H1 (cell line): Measurements from ENCODE around the gene CISTR. TPM values are rescaled to one million over a fixed set of nuclear protein-coding genes. Genes with fewer than 3 reads are reported as not detected.

Experiments
- CTCF ChIA-PET: fragments of 300-600 bp; sonication (Branson Sonifier 250); formaldehyde crosslinking; loops from one replicate; lab custom pipeline; 2021; ENCODE audit not compliant: partially characterized antibody; lab: Charles Lee
- POLR2A ChIA-PET: fragments of 300-600 bp; sonication (Branson Sonifier 250); formaldehyde crosslinking; loops from one replicate; lab custom pipeline; 2021; ENCODE audit warnings: inconsistent platforms; ENCODE audit not compliant: partially characterized antibody; lab: Charles Lee
- DNase-seq, 2 experiments: peaks; one replicate each; pipeline versions ENCODE4 v3.0.0 to v3.0.0-alpha.2; 2010 to 2022; ENCODE audit warnings: low spot score in 2 of 2, low read depth in 1 of 2, mixed read lengths in 1 of 2
- FAIRE-seq: peaks from 2 replicates; lab custom pipeline; 2011; peaks lifted over from hg19 to GRCh38; lab: Jason Lieb, UNC
- H2AFZ ChIP-seq: 2 replicates; pipeline ENCODE4 v1.8.1; 2012; ENCODE audit warnings: low read length, inconsistent platforms
- H2AK5ac ChIP-seq: 2 replicates; pipeline ENCODE4 v1.6.1; 2013; ENCODE audit warnings: low read depth, low read length
- H2BK120ac ChIP-seq: replicated peaks from 2 replicates; pipeline ENCODE3; 2013; ENCODE audit warnings: low read depth, low read length, inconsistent platforms
- H2BK12ac ChIP-seq: 2 replicates; pipeline ENCODE4 v1.6.1; 2013; ENCODE audit warnings: low read depth, low read length
- H2BK15ac ChIP-seq: 2 replicates; pipeline ENCODE4 v1.6.1; 2013; ENCODE audit warnings: low read length
- H2BK20ac ChIP-seq: 2 replicates; pipeline ENCODE4 v1.6.1; 2013; ENCODE audit warnings: low read length
- H2BK5ac ChIP-seq: 2 replicates; pipeline ENCODE4 v1.6.1; 2013; ENCODE audit warnings: low read depth, low read length
- H3K14ac ChIP-seq: 2 replicates; pipeline ENCODE4 v1.6.1; 2013; ENCODE audit warnings: inconsistent platforms; ENCODE audit not compliant: insufficient read length
- H3K18ac ChIP-seq: 2 replicates; pipeline ENCODE4 v1.6.1; 2013; ENCODE audit warnings: low read length; ENCODE audit errors: extremely low read depth
- H3K23ac ChIP-seq: 2 replicates; pipeline ENCODE4 v1.6.1; 2013; ENCODE audit warnings: inconsistent platforms; ENCODE audit not compliant: insufficient read length
- H3K23me2 ChIP-seq: 2 replicates; pipeline ENCODE4 v1.6.1; 2013; ENCODE audit warnings: low read depth, low read length
- H3K27ac ChIP-seq: 2 replicates; pipeline ENCODE4 v1.6.1; 2011; ENCODE audit warnings: low read depth, low read length, inconsistent platforms
- H3K27me3 ChIP-seq, 4 experiments: replicated peaks in 1 of 4; 1 replicate in 1 of 4; 2 replicates in 3 of 4; pipeline versions ENCODE4 v1.6.1 to v1.8.1; 2011 to 2013; ENCODE audit warnings: low read length in 3 of 4, mild to moderate bottlenecking in 3 of 4, inconsistent platforms in 2 of 4, mixed read lengths in 2 of 4, moderate library complexity in 1 of 4; ENCODE audit not compliant: control insufficient read depth in 3 of 4, insufficient read depth in 3 of 4; ENCODE audit errors: extremely low read depth in 1 of 4
- H3K36me3 ChIP-seq, 4 experiments: 2 replicates each; pipeline versions ENCODE4 v1.6.1 to v1.8.1; 2011 to 2013; ENCODE audit warnings: mild to moderate bottlenecking in 4 of 4, low read length in 3 of 4, moderate library complexity in 2 of 4, control low read depth in 1 of 4, inconsistent platforms in 1 of 4; ENCODE audit not compliant: insufficient read depth in 4 of 4, control insufficient read depth in 2 of 4
- H3K4ac ChIP-seq: replicated peaks from 2 replicates; pipeline ENCODE3; 2013; ENCODE audit warnings: low read length, low read depth, mixed read lengths, inconsistent platforms; ENCODE audit not compliant: insufficient read length
- H3K4me1 ChIP-seq, 4 experiments: replicated peaks in 1 of 4; 1 replicate in 1 of 4; 2 replicates in 3 of 4; pipeline versions ENCODE4 v1.6.1 to v1.8.1; 2011 to 2013; ENCODE audit warnings: low read length in 3 of 4, inconsistent platforms in 2 of 4, mixed read lengths in 1 of 4; ENCODE audit not compliant: insufficient read depth in 4 of 4, control insufficient read depth in 3 of 4
- H3K4me2 ChIP-seq, 2 experiments: 2 replicates each; pipeline versions ENCODE4 v1.6.1 to v1.8.1; 2011 to 2013; ENCODE audit warnings: low read depth in 2 of 2, low read length in 2 of 2, control low read depth in 1 of 2, inconsistent platforms in 1 of 2, mild to moderate bottlenecking in 1 of 2; ENCODE audit not compliant: insufficient read depth in 1 of 2
- H3K4me3 ChIP-seq, 4 experiments: fragments of 200-600, 300-600 bp in 1 of 4; sonication (generic), shearing (Covaris generic), sonication (Bioruptor Twin) in 1 of 4; 2 replicates each; pipeline versions ENCODE4 v1.5.1 to v1.8.1; 2011 to 2016; ENCODE audit warnings: low read length in 4 of 4, low read depth in 3 of 4, control low read depth in 2 of 4, inconsistent platforms in 2 of 4, mild to moderate bottlenecking in 2 of 4, mixed read lengths in 1 of 4, moderate library complexity in 1 of 4; ENCODE audit not compliant: insufficient read depth in 2 of 4; ENCODE audit errors: extremely low read depth in 1 of 4
- H3K56ac ChIP-seq: replicated peaks from 2 replicates; pipeline ENCODE3; 2013; ENCODE audit warnings: low read depth, mild to moderate bottlenecking, mixed read lengths, low read length, inconsistent platforms; ENCODE audit not compliant: insufficient read length
- H3K79me1 ChIP-seq: 2 replicates; pipeline ENCODE4 v1.6.1; 2013; ENCODE audit warnings: low read depth, low read length, control low read depth
- H3K79me2 ChIP-seq, 2 experiments: 2 replicates each; pipeline versions ENCODE4 v1.6.1 to v1.8.1; 2012 to 2013; ENCODE audit warnings: low read length in 2 of 2, mild to moderate bottlenecking in 2 of 2, inconsistent platforms in 1 of 2; ENCODE audit not compliant: insufficient read depth in 2 of 2, control insufficient read depth in 1 of 2
- H3K9ac ChIP-seq, 4 experiments: replicated peaks in 1 of 4; 1 replicate in 1 of 4; 2 replicates in 3 of 4; pipeline versions ENCODE4 v1.6.1 to v1.8.1; 2011 to 2013; ENCODE audit warnings: low read depth in 3 of 4, low read length in 3 of 4, control low read depth in 2 of 4, mild to moderate bottlenecking in 2 of 4, moderate library complexity in 2 of 4, inconsistent platforms in 1 of 4; ENCODE audit errors: extremely low read depth in 1 of 4
- H3K9me3 ChIP-seq, 2 experiments: 2 replicates each; pipeline versions ENCODE4 v1.6.1 to v1.8.1; 2012 to 2013; ENCODE audit warnings: mild to moderate bottlenecking in 2 of 2, moderate library complexity in 2 of 2, control low read depth in 1 of 2, inconsistent platforms in 1 of 2, low read depth in 1 of 2, low read length in 1 of 2, mixed read lengths in 1 of 2; ENCODE audit not compliant: insufficient read depth in 2 of 2
- H4K20me1 ChIP-seq, 2 experiments: replicated peaks in 1 of 2; 2 replicates each; pipeline versions ENCODE3 to v1.8.1; 2011 to 2013; ENCODE audit warnings: inconsistent platforms in 2 of 2, low read length in 2 of 2, mild to moderate bottlenecking in 1 of 2; ENCODE audit not compliant: insufficient read depth in 2 of 2, control insufficient read depth in 1 of 2
- H4K5ac ChIP-seq: 2 replicates; pipeline ENCODE4 v1.6.1; 2013; ENCODE audit warnings: low read length, low read depth, mixed read lengths, inconsistent platforms; ENCODE audit not compliant: insufficient read length
- H4K8ac ChIP-seq: 2 replicates; pipeline ENCODE4 v1.8.0; 2013; ENCODE audit warnings: mild to moderate bottlenecking, moderate library complexity, low read length, inconsistent platforms; ENCODE audit not compliant: insufficient read depth; ENCODE audit errors: extremely low read depth
- H4K91ac ChIP-seq: replicated peaks from 2 replicates; pipeline ENCODE3; 2013; ENCODE audit warnings: low read length, mixed read lengths, inconsistent platforms; ENCODE audit not compliant: insufficient read length
- CTBP2 ChIP-seq: IDR thresholded peaks from 2 replicates; pipeline ENCODE4 v1.7.0; 2011; ENCODE audit warnings: borderline replicate concordance, mild to moderate bottlenecking, moderate library complexity, mixed read lengths, low read length; ENCODE audit not compliant: insufficient read depth, insufficient read length
- EZH2 ChIP-seq: fragments of 200-600 bp; sonication (generic); IDR thresholded peaks from 2 replicates; pipeline ENCODE4 v1.7.1; 2012; ENCODE audit warnings: low read depth, mild to moderate bottlenecking, moderate library complexity, low read length, inconsistent platforms; ENCODE audit not compliant: severe bottlenecking
- RBBP5 ChIP-seq: IDR thresholded peaks from 2 replicates; pipeline ENCODE4 v1.7.1; 2012; ENCODE audit warnings: low read depth, mild to moderate bottlenecking, inconsistent platforms, low read length, moderate library complexity, borderline replicate concordance
- SUZ12 ChIP-seq: fragments of 200-600 bp; sonication (generic); IDR thresholded peaks from 2 replicates; pipeline ENCODE4 v1.6.1; 2012; ENCODE audit warnings: mild to moderate bottlenecking, inconsistent platforms, low read length, moderate library complexity, mixed read lengths
- WGBS, 2 experiments: shearing (Covaris generic) in 1 of 2; methylation state at CpG; one replicate each; pipeline versions ENCODE4 v1.1.6 to v1.1.7; 2013 to 2015; ENCODE audit warnings: low lambda C conversion rate in 2 of 2, mixed read lengths in 2 of 2, inconsistent platforms in 1 of 2, low coverage in 1 of 2, missing lambda C conversion rate in 1 of 2; ENCODE audit not compliant: insufficient replicate concordance in 2 of 2, insufficient coverage in 1 of 2, insufficient read length in 1 of 2; ENCODE audit errors: extremely low coverage in 1 of 2, missing lambda C conversion rate in 1 of 2; 5-methylcytosine and 5-hydroxymethylcytosine counted together
- polyA plus RNA-seq, 7 experiments: library from polyadenylated mRNA; depleted of rRNA in 3 of 7; stranded (reverse) in 5 of 7; unstranded in 2 of 7; fragments of >200 nt in 5 of 7; fragments of 200-250 nt in 2 of 7; gene quantifications; 1 replicate in 5 of 7; 2 replicates in 1 of 7; 4 replicates in 1 of 7; pipeline versions ENCODE4 v1.2.1 to v1.2.3, GENCODE V29; 2011 to 2013; ENCODE audit warnings: missing spikeins in 2 of 7, mixed read lengths in 2 of 7
- total RNA-seq: library from RNA; stranded (reverse); fragmentation: NEBNext Ultra II Directional; extraction: Animal tissue kit (Norgen Biotek cat#: 25700); gene quantifications from 2 replicates; pipeline ENCODE4 v1.2.1, GENCODE V29; 2021

The CISTR gene
- total and polyA plus RNA-seq, 2 of the 8 experiments (the other 6 are each of a cell fraction or from before 2014, with no cell fraction given): not detected

GRCh38 chr12:53752192-53752601 is 418 bp upstream of the CISTR start:
- FAIRE-seq (no peak), DNase-seq (no peak)
- Histone ChIP-seq H3K18ac (no peak overlapping the region; the same call in 1 of the 2 replicates), H2BK12ac (peak overlapping the region; percentile 68; the same call in 1 of the 2 replicates), H3K4me1 (peaks cover 3 to 37% (median 12%) of the 10 kb centered on the region in 4 experiments), H3K56ac (no peak overlapping the region), H3K36me3 (no peaks in the 10 kb centered on the region), H3K9ac (no peak overlapping the region), H2BK20ac (no peak overlapping the region), H2BK5ac (no peak overlapping the region; the same call in 1 of the 2 replicates), H2BK15ac (0 out of 2 replicates have a peak overlapping the region, but pooled peaks have one; percentile 29), H3K23me2 (peaks cover 16% of the 10 kb centered on the region; the same call in 1 of the 2 replicates), H2AK5ac (no peak overlapping the region; the same call in 1 of the 2 replicates), H3K4me3 (peak overlapping the region; percentile 42 to 77 (median 52); a peak in 7 of 8 replicates), H4K5ac (no peak overlapping the region), H3K27me3 (peaks cover 63 to 79% (median 77%) of the 10 kb centered on the region in 4 experiments), H3K79me1 (no peaks in the 10 kb centered on the region), H3K79me2 (no peaks in the 10 kb centered on the region), H3K4ac (no peak overlapping the region), H3K14ac (no peak overlapping the region), H4K8ac (no peak overlapping the region), H2AFZ (peak overlapping the region; percentile 74; the same call in 1 of the 2 replicates), H3K23ac (no peak overlapping the region), H3K9me3 (no peaks in the 10 kb centered on the region), H2BK120ac (no peak overlapping the region), H3K27ac (no peak overlapping the region), H4K91ac (no peak overlapping the region), H3K4me2 (peak overlapping the region; percentile 96 to 98), H4K20me1 (peaks cover 0 to 3% of the 10 kb centered on the region in 2 experiments)
- WGBS, 2 experiments: 34% methylated on average over 5 of the region's 13 CpGs; no CpG with 5 or more reads in 1 of the 2 experiments
- TF ChIP-seq CTBP2: no peak
- peak; percentile 88 for TF ChIP-seq SUZ12
- no peak for TF ChIP-seq RBBP5
- TF ChIP-seq EZH2: peak; percentile 89
- POLR2A ChIA-PET: interaction anchor here (0.9 to 3.1 kb wide), 5 partner anchors 8 to 226 kb away, joined by 3 to 10 read pairs (median 3); partner anchors contain the start of gene ATP5MC2
- CTCF ChIA-PET: interaction anchor here (0.7 to 7.5 kb wide), 9 partner anchors 8 to 455 kb away, joined by 3 to 152 read pairs (median 3); partner anchors contain the start of gene HOXC10
